NOMO-1 treated with dmso at 0.1 percent for 144 hours (cell line): ENCODE results near the gene TFR2.
"Not testable (repeated sequence)": the region's sequence is repeated elsewhere in the genome, so short reads cannot be mapped to it uniquely, and the experiment has no call there.

Experiments
- DNase-seq: peaks from one replicate; lab custom pipeline; 2025; ENCODE audit not compliant: unreplicated experiment; lab: John Stamatoyannopoulos, UW

The TFR2 gene

DNA sequence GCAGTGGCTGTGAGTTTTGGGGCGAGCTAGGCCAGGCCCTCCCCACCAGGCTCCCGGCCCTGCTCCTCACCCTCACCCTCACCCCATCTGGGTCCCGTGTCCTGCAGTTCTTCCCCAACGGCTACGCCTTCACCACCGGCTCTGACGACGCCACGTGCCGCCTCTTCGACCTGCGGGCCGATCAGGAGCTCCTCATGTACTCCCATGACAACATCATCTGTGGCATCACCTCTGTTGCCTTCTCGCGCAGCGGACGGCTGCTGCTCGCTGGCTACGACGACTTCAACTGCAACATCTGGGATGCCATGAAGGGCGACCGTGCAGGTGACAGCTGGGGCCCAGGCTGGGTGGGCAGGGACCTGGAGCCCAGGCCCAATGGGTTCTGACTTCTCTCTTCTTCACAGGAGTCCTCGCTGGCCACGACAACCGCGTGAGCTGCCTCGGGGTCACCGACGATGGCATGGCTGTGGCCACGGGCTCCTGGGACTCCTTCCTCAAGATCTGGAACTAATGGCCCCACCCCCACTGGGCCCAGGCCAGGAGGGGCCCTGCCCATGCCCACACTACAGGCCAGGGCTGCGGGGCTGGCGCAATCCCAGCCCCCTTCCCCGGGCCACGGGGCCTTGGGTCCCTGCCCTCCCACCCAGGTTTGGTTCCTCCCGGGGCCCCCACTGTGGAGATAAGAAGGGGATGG lies 37.1 kb upstream of the TFR2 start:
- no peak for DNase-seq

DNA sequence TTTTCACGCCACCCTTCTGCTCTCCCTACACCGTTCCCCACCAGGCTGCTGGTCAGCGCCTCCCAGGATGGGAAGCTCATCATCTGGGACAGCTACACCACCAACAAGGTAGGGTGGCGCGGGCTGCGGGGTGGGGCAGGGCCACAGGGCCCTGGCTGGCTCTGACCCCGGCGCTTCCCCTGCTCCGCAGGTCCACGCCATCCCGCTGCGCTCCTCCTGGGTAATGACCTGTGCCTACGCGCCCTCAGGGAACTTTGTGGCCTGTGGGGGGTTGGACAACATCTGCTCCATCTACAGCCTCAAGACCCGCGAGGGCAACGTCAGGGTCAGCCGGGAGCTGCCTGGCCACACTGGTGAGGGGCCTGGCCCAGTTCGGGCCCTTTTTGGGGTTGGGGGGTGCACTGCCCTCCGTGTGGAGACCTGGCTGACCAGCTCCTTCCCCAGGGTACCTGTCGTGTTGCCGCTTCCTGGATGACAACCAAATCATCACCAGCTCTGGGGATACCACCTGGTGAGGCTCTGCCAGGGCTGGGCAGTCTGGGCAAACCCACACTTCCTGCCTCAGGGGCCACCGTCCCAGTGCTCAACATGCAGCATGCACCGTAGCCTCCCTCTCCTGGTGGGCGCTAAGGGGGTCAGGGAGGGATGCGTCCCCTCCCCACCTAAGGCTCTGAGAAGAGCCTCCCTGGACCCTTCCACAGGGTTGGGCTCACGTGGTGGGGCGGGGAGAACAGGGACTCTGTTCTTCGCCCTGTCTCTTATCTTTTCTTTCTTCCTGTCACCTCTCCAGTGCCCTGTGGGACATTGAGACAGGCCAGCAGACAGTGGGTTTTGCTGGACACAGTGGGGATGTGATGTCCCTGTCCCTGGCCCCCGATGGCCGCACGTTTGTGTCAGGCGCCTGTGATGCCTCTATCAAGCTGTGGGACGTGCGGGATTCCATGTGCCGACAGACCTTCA lies 36.2 kb upstream of the TFR2 start:
- DNase-seq: no peak

GRCh38 chr7:100676501-100677306 lies 35.4 kb upstream of the TFR2 start:
- DNase-seq: no peak

GRCh38 chr7:100675581-100676350 lies 34.4 kb upstream of the TFR2 start:
- peak; percentile 74 for DNase-seq

DNA sequence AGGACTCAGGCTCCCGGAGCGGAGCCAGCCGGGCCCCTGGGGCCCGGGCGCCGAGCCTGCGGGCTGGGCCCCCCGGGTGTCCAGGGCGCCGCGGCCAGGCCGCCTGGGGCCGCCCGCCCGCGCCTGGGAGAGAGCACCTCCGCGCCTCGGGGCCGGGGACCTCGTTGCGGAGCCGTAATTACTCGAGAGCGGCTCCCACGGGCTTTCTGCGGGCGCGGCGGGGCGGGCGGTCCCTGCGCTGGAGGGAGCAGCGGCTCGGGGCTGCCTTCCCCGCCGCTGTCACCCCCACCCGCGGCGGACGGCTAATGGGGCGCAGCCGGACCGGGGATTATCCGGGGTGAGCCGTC lies 33.7 kb upstream of the TFR2 start:
- no peak for DNase-seq

DNA sequence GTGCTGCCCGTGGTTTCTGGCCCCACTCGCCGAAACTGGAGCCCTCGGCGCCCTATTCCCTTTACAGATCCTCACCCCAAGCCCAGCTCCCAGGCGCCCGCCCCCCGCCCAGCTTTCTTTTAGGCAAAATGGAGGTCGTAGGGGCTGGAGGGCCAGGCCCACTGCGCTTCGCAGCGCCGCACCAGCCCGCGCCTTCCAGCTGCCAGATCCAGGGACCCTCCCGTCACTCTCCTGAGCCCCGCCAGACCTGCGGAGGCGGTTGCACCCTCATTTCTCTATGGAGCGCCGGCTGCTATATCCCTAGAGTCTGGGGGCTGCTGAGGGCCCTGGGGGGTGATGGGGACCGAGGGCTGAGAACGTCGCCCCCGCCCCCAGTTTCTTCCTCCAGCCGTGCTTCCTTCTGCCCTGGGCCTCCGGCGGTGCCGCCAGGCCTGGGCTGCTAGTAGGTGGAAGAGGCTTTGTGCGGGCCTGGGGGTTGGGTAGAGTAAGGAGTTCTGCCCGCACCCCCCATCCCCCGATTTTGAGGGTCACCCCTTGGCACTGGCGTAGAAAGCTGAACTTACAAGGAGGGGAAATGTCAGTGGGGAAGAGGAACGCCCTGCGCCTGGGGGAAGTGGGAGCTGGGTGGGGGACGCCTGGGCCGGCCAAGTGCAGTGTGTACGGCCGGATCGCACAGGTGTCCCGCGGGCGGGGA lies 33.2 kb upstream of the TFR2 start:
- DNase-seq: peak; percentile 28

- DNase-seq: peak; percentile 66
Measured at GRCh38 chr7:100673942-100674410, 32.6 kb upstream of the TFR2 start.

DNA sequence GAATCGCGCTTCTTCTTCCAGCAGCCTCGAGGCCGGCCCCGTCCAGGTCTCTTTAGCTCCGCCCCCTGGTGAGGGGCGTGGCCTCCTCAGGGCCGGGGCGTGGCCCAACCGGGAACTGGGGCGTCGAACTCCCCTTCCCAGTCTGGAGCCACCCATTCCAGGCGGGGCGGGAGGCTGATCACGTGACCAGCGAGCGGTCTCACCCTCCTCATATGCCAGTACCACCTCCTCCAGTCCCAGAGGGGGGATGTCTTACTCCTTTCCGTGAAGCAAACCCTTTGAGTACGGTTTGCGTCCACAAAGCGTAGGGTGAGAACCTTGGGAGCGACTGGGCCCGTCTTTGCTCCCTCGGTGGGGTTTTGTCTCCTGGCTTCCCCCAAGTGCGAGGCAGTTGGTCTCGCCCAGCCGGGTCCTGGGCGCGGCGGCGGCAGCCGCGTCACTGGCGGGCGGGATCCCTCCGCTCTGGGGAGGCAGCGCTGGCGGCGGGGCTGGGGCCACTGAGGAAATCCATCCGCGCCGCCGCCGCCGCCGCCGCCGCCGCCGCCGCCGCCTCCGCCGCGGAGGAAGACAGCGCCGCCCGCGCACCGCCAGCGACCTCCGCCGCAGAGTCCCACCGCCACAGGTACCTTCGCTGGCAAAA lies 32.1 kb upstream of the TFR2 start, which contains the start of gene GNB2:
Gene GNB2, plus strand, starts transcription at position 439 of the 640 bp plus-strand sequence. CDS start 2,526 bp downstream, outside the sequence.
- peak; percentile 99 for DNase-seq

- DNase-seq: no peak
Measured at GRCh38 chr7:100671353-100672327, 30.3 kb upstream of the TFR2 start.

- DNase-seq: peak; percentile 76
Measured at GRCh38 chr7:100670074-100670473, 28.7 kb upstream of the TFR2 start.

GRCh38 chr7:100669106-100669505 lies 27.8 kb upstream of the TFR2 start:
- DNase-seq: not testable (repeated sequence)

DNA sequence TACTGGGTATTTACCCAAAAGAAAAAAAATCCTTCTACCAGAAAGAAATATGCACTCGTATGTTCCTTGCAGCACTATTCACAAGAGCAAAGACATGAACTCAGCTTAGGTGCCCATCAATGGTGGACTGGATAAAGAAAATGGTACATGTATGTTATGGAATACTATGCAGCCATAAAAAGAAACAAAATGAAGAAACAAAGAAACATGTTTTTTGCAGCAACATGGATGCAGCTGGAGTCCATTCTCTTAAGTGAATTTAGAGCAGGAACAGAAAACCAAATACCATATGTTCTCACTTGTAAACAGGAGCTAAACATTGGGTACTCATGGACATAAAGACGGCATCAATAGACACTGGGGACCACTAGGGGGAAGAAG lies 26.7 kb upstream of the TFR2 start:
- DNase-seq: no peak

DNA sequence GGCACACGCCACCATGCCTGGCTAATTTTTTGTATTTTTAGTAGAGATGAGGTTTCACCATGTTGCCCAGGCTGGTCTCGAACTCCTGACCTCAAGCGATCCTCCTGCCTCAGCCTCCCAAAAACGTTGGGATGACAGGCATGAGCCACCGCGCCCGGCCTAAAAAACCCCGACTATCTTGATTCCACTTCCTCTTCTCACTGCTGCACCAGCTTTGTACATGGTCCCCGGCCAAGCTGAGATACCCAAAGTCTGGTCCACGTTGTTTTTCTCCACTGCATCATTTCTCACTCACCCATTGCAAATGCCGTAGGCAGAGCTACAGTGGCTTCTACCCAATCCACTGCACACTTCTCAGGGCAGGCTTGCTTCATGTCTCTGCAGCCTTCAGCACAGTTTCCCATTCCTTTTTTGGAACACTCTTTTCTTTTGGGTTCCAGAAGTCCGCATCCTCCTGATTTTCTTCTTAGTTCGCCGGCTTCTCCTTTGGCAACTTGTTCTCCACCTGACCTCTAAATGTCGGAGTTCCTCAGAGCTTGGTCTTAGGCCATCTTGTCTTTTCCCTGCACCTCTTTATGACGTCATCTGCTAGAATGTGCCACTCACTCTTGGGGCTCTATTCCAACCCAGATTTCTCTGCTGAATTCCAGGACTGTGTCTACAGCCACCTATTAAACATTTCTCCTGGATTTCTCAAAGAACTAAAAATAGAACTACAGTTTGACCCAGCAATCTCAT lies 26.1 kb upstream of the TFR2 start:
- no peak for DNase-seq

DNA sequence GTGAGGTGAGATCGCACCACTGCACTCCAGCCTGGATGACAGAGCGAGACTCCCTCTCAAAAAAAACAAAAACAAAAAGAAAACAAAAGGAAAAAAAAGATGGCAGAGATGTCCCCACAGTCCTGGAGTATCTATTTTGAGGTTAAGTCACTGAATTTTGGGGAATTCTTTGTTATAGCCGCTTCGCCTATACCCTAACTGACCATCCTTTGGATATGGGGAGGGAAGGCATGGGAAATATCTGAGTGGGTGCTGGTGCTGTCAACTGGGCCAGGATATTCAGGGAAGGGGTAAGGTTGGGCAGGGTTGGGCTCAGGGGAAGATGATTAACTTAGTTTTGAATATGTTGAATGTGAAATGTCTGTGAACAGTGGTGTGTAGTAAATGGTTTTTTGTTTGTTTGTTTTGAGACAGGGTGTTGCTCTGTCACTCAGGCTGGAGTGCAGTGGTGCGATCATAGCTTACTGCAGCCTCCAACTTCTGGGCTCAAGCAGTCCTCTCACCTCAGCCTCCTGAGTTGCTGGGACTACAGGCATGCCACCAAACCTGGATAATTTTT lies 23.9 kb upstream of the TFR2 start:
- no peak for DNase-seq

DNA sequence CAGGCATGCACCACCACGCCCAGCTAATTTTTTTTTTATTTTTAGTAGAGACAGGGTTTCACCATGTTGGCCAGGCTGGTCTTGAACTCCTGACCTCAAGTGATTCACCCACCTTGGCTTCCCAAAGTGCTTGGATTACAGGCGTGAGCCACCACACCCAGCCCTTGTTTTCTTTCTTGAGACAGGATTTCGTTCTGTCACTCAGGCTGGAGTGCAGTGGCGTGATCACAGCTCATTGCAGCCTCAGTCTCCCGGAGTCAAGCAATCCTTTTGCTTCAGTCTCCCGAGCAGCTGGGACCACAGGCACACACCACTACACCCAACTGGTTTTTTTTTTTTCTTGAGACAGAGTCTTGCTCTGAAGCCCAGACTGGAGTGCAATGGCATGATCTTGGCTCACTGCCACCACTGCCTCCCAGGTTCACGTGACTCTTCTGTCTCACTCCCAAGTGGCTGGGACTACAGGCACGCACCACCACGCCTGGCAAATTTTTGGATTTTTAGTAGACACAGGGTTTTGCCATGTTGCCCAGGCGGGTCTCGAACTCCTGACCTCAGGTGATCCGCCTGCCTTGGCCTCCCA lies 20.9 kb upstream of the TFR2 start:
- not testable (repeated sequence) for DNase-seq

DNA sequence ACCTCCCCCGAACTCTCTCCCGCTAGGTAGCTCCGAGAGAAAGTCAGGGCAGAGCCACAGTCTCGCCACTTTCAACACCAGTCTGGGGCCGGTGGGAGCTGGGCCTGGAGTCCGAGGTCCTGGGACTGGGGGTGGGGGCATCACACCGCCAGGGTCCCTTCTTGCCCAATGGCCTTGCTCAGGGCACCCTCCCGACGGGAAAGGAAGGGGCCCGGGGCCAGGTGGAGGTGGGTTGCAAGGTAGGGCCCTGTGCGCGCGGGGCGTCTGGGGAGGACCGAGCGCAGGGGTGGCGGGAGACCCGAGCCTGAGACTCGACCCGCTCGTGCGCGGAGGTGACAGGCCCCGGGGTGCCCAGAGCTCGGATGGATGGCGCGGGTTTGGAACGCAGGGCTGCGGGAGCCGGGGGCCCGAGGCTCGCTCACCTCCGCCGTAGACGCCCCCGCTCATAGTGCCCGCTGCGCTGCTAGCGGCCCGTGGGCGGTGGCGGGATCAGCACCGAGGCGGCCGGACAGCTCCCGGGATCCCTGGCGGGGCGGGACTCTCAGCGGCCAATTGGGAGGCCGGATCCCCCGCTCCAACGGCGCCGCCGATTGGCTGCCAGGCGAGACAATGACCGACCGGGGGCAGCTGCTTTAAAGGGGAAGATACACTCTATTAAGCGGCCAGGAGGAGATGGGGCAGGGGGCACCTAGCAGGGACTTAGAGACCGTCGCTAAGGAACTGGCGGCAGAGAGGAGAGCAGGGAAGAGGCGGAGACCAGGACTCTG lies 14.7 kb upstream of the TFR2 start, which contains the start of gene ACTL6B:
Gene ACTL6B, minus strand, starts transcription at position 541 of the 767 bp plus-strand sequence. Its CDS starts 94 bp downstream, at position 447.
- DNase-seq: no peak
